Breast epithelium (tissue), 3 donors: ENCODE data around the gene DBH.

Experiments used
- POLR2A ChIP-seq: fragments of 450-650 bp; IDR thresholded peaks from one replicate; pipeline ENCODE4 v1.6.1; 2016; ENCODE audit warnings: antibody characterized with exemption, mild to moderate bottlenecking, moderate library complexity
- POLR2AphosphoS5 ChIP-seq, 3 donors: sonication (generic); formaldehyde crosslinking; IDR thresholded peaks; one replicate each; pipeline ENCODE4 v1.6.1; 2017; ENCODE audit warnings: antibody characterized with exemption in 3 of 3
- TF ChIP-seq, protein P1 (sequence below), 3 donors: fragments of 450-650 bp; IDR thresholded peaks; one replicate each; pipeline ENCODE4 v1.5.1; 2016 to 2017; ENCODE audit warnings: antibody characterized with exemption in 3 of 3, mild to moderate bottlenecking in 3 of 3, moderate library complexity in 3 of 3

DNA sequence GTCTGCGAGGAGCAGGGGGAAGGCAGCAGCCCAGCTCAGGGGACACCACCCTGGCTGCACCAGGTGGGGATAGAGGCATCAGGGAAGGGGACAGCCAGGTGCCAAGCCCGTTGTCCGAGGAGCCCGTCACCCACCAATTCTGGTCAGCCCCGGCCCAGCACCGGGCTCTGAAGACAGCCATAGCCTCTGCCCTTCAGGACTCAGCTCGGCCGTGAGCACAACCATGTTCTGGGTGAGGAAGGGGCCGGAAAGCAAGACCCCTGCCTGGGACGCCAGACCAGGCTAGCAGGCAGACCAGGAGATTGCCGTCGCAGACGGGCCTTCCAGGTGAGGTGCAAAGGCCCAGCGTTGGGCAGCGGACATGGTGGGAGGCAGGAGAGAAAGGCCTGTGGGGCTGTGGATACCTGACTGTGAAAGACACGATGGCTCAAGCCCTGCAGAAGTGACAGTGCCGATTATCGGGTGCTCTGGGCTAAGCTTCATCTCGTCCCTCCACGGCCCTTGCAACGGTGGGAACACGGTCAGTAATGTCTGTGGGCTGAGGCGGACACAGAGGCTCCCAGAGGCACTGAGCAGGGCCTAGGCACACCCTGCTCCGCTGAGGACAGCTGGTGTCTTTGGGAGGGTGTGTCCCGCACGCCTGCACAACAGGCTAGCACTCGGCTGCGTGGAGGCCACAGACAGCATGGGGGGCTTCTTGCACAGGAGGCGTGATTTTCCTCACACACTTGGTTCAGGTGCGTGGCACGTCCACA, 36.5 kb downstream of the DBH start:
- TF ChIP-seq, protein P1, sequence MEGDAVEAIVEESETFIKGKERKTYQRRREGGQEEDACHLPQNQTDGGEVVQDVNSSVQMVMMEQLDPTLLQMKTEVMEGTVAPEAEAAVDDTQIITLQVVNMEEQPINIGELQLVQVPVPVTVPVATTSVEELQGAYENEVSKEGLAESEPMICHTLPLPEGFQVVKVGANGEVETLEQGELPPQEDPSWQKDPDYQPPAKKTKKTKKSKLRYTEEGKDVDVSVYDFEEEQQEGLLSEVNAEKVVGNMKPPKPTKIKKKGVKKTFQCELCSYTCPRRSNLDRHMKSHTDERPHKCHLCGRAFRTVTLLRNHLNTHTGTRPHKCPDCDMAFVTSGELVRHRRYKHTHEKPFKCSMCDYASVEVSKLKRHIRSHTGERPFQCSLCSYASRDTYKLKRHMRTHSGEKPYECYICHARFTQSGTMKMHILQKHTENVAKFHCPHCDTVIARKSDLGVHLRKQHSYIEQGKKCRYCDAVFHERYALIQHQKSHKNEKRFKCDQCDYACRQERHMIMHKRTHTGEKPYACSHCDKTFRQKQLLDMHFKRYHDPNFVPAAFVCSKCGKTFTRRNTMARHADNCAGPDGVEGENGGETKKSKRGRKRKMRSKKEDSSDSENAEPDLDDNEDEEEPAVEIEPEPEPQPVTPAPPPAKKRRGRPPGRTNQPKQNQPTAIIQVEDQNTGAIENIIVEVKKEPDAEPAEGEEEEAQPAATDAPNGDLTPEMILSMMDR (IDR thresholded peaks at IDR 0.05) = no peak
- TF ChIP-seq POLR2AphosphoS5 (IDR thresholded peaks at IDR 0.05) (no peak), POLR2A (no peak)
